ENCODE results near the gene CENPP.

The CENPP gene

GRCh38 chr9:92425474-92425873 lies 99.7 kb downstream of the CENPP start:
- DNase-seq (ENCODE audit: low read depth), result no peak

DNA sequence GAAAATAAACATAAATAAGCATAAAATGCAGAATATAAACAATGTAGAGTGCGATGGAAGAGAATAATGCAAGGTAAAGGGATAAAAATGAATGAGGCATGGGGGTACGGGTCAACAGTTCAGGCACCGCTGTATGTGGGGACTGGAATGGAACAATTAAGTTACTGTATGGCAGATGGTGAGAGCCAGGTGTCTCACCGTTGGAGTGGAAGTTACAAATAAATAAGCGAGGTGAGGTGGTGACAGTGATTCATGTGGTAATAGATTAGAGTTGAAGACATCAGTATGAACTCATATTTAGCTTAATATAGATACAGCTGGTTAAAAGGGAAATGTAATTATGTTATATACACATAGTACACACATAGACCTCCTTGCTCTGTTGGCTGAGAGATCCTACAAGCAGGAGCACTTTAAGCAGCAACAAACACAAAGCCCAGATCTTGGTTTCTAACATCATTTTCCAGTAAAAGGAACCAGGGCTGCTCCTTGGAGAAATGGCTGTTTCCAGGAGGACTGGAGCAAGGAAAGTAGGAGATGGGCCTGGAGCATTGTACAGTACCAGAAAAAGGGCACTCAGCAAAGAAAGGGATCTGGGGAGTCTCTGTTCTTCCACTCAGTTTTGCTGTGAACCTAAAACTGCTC lies 100.9 kb downstream of the CENPP start:
- DNase-seq (ENCODE audit: low read depth), result no peak

- no peak for DNase-seq (ENCODE audit: low read depth)
These were observed 104.1 kb downstream of the CENPP start for GRCh38 chr9:92429836-92430235.

DNA sequence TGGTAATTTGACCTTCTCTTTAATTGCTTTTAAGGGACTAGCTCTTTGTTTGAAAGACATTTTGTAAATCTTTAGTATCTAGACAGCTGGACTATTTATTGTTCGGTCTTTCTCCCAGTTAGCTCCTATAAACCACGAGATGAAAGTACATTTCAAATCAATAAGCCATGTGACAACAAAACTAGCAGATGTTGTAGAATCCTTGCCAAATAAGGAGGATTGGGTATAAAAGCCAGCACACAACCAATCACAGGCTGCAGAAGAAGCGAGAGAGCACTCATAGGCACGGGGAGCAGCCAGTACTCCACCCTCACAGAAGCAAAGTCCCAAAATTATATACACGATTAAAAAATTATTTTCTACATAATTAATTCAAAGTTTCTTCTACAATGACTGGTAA lies 106.6 kb downstream of the CENPP start:
- no peak for DNase-seq (ENCODE audit: low read depth)

GRCh38 chr9:92432972-92433548 lies 107.3 kb downstream of the CENPP start:
- DNase-seq (ENCODE audit: low read depth), result no peak

DNA sequence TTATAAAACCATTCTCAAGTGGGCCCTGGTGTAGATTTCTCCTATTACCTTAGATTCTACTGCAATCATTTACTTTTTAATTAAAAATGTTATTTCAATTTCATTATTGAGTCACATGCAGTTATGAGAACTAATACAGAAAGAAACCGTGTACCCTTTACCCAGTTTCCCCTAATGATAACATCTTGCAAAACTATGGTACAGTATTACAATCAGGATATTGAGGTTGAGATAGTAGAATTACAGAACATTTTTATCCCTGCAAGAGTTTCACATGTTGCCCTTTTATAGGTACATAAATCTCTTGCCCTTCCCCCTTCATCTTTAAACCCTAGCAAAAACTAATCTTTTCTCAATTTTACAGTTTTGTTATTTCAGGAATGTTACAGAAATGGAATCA lies 109.5 kb downstream of the CENPP start:
- DNase-seq (ENCODE audit: low read depth), result no peak

GRCh38 chr9:92438900-92439526 lies 113.3 kb downstream of the CENPP start:
- no peak for DNase-seq (ENCODE audit: low read depth)

GRCh38 chr9:92439921-92440750 lies 114.4 kb downstream of the CENPP start:
- DNase-seq (ENCODE audit: low read depth), result no peak

- no peak for DNase-seq (ENCODE audit: low read depth)
These were observed 114.9 kb downstream of the CENPP start for GRCh38 chr9:92440751-92441046.

DNA sequence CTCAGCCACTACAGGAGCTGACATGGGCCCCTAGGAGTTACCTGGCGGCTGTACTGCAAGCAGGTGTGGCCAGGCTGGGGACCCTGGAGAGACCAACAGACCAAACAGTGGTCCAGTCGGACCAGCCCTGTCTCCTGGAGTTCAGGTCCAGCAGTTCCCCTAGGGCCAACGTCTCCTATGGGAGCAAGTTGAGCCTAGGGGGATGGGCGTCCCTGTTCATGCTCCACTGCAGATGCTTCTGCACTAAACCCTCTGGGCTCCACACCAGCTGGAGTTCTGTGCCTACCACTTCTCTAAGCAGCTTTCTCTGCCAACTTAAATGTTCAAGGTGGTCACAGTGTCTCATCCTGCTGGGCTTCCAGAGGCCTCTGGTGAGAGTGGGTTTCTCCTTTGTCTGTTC lies 119.1 kb downstream of the CENPP start:
- no peak for DNase-seq (ENCODE audit: low read depth)

GRCh38 chr9:92446536-92446935 lies 120.8 kb downstream of the CENPP start:
- no peak for DNase-seq (ENCODE audit: low read depth)

DNA sequence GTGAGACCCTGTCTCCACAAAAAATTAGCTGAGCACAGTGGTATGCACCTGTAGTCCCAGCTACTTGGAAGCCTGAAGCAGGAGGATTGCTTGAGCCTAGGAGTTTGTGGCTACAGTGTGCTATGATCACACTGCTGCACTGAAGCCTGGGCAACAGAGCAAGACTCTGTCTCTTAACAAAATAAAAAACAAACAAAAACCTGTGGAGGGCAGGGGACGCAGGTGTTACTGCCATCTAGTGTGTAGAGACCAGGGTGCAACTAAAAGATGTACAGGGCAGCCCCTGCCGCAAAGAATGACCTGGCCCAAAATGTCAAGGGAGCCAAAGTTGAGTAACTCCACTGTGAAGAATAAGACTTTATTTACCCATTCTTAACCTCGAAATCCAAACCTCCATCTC lies 129.5 kb downstream of the CENPP start:
- no peak for DNase-seq (ENCODE audit: low read depth)

DNA sequence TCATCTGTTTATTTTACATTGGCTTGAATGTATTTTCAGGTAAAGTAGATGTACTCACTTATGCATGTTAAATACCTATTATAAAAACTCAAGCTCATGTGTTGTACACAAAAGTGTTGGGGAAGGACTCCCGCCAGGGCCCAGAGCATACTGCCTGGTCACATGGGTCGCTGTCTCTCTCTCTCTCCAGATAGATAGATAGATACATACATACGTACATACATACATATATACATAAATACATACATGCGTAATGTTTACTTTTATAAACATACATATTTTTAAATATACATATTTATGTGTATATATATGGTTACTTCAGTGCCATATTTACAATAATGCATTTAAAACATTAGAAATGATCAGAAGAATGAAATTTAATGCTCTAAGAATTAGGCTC lies 131.8 kb downstream of the CENPP start:
- DNase-seq (ENCODE audit: low read depth), result no peak

- DNase-seq (ENCODE audit: low read depth), result no peak
These were observed 137.6 kb downstream of the CENPP start for GRCh38 chr9:92463387-92463786.

DNA sequence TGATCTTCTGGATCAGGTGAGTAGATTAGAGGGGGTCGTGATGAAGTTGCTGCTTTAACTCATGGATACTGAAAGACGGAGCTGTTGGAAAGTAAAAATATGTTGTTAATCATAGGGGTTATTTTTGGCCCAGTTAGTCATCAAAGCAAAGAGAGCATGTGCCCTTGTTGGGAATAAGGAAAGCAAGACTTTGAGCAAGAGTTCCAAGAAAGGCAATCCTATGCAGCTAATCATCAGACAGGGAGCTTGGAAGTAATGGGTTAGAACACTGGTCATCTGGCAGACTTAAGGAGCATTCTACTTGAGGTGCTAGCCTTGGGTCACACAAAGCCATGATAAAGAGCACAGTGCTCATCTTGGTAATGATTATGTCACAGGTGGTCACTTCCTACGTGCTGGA lies 138.2 kb downstream of the CENPP start:
- no peak for DNase-seq (ENCODE audit: low read depth)

DNA sequence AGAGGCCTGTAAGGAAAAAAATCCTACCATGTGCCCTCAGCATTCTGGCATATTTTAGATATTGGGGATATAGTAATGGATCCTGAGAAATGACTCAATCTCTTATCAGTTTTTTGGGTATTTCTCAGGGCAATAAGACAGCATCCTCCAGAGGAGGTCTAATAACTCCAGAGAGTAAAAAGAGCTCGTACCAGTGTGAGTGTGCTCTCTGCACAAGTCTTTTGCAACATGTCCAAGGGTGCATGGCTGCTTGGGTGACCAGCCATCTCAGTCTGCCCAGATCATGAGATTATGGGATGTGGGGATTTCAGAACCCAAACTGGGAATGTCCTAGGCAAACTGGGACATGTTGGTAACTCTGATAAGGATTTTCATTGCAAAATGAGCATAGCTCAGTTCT lies 141.3 kb downstream of the CENPP start:
- no peak for DNase-seq (ENCODE audit: low read depth)

- no peak for DNase-seq (ENCODE audit: low read depth)
These were observed 141.8 kb downstream of the CENPP start for GRCh38 chr9:92467511-92467910.

DNA sequence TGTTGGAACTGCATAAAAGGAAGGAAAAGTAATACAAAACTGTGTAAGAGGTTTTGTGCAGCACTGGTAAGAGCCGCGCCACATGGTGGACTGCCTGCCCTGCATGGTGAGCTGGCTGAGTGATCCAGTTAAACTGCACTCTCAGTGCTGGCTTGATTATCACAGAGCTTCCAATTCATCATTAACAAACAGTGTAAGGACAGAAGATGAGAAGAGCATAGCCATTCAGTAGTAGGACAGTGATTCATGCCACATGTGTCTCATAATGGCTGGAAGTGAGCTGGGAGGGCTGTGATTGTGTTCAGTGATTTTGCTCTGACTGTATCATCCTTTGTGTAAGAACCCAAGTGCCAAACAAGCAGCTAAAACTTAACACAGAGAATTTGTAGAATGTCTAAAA lies 142.5 kb downstream of the CENPP start:
- no peak for DNase-seq (ENCODE audit: low read depth)

- DNase-seq (ENCODE audit: low read depth), result no peak
These were observed 148.8 kb downstream of the CENPP start for GRCh38 chr9:92474587-92474986.

- DNase-seq (ENCODE audit: low read depth), result no peak
These were observed 151.2 kb downstream of the CENPP start for GRCh38 chr9:92476962-92477361.

DNA sequence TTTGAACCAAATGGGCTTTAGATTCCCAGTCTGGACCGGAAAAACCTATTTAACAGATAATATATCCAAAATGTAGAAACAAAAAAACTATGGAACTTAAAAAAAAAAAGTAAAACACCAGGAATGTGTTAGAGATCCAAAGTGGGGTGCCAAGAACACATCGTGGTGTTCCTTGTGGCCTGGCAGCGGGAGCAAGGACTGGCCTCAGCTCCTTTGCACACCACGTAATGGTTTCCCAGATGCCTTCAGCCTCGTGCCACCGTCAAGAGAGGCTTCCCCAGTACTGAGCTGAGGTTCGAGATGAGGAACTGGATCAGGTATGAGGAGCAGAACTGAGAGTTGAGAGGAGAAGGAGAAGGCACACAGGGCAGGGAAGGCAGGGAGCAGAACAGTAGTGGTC lies 153.0 kb downstream of the CENPP start:
- DNase-seq (ENCODE audit: low read depth), result no peak

DNA sequence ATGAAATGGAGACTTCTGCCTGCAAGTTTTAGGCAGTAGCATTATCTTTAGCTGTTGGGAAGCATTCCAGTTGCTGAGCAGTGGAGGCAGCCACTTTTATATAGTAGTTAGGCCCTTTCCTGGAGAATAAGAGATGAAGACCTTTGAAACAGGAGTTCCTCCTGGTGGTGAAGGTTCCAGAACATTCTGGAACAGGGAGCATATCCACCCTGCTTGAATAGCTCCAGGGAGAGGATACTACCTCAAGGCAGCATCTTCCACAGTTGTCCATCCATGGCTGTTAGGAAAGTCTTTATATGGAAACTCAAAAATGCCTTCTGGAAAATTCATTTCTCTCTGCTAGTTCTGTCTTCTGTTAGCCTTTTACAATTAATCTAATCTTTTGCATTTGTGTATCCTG lies 153.6 kb downstream of the CENPP start:
- no peak for DNase-seq (ENCODE audit: low read depth)

- DNase-seq (ENCODE audit: low read depth), result no peak
These were observed 154.6 kb downstream of the CENPP start for GRCh38 chr9:92480291-92480771.

Data from stimulated activated CD8-positive, alpha-beta memory T cell treated with anti-CD3 and anti-CD28 coated beads, Interleukin-15, amount 100 ng/mL, for 1 hour (primary cell).